ENCODE measurements around the gene SLC2A6. TPM values are rescaled to one million over a fixed set of nuclear protein-coding genes. Genes with fewer than 3 reads are reported as not detected.

SLC2A6 gene
- total RNA-seq, 1 experiment from 2014 or later: 10.7 TPM

GRCh38 chr9:133518200-133518599, 39.3 kb upstream of the SLC2A6 start:
- ATAC-seq: no peak
- TF ChIP-seq CBX3 (IDR thresholded peaks at IDR 0.05; ENCODE audit: low read depth): no peak
- TF ChIP-seq TCF7L2 (IDR thresholded peaks at IDR 0.05; ENCODE audit: borderline replicate concordance, extremely low read depth, insufficient read depth, insufficient read length): no peak
- TF ChIP-seq ZFX (IDR thresholded peaks at IDR 0.05): no peak
- no peak for TF ChIP-seq ZNF274 (IDR thresholded peaks at IDR 0.05; ENCODE audit: low read depth, low read length)
- TF ChIP-seq ZBTB33 (IDR thresholded peaks at IDR 0.05; ENCODE audit: extremely low read depth, insufficient replicate concordance, low read length): no peak
- no peak for TF ChIP-seq SRF (IDR thresholded peaks at IDR 0.05; ENCODE audit: low read depth)
- H3K4me3 ChIP-seq (replicated peaks in 1 of 2; ENCODE audit: low read depth in 1 of 2, low read length in 2 of 2): no peak overlapping the region
- H3K9ac ChIP-seq (ENCODE audit: low read length): no peak overlapping the region
- BruUV-seq (replicated peaks): no TSS peak
- H3K27ac ChIP-seq (ENCODE audit: low read depth, low read length): no peak overlapping the region
- POLR2A ChIA-PET: no interaction called here
- DNase-seq (ENCODE audit: low read depth, low spot score): no peak
- H3K27me3 ChIP-seq (ENCODE audit: insufficient read depth, low read length): no peaks in the 10 kb centered on the region
- RAD21 ChIA-PET (ENCODE audit: low non-redundant PET in 1 of 2, low total read pairs in 2 of 2, uncharacterized antibody in 2 of 2, unreplicated experiment in 2 of 2): no interaction called here
- CTCF ChIA-PET: no interaction called here
- intact Hi-C loops (cut with micrococcal nuclease): no loop called here
- H3K79me2 ChIP-seq (ENCODE audit: insufficient read depth, low read length): no peaks in the 10 kb centered on the region
- H3K36me3 ChIP-seq (ENCODE audit: control insufficient read depth in 1 of 2, insufficient read depth in 2 of 2, low read length in 2 of 2): no peaks in the 10 kb centered on the region
- H3K9me2 ChIP-seq (ENCODE audit: insufficient read depth): no peaks in the 10 kb centered on the region
- H2AFZ ChIP-seq (ENCODE audit: low read depth, low read length, poor library complexity, severe bottlenecking): no peak overlapping the region
- peaks cover 0 to 12% of the 10 kb centered on the region in 2 experiments; a peak in 2 of 4 replicates for H3K4me1 ChIP-seq (ENCODE audit: control insufficient read depth in 1 of 2, insufficient read depth in 2 of 2, low read length in 2 of 2)
- H4K20me1 ChIP-seq (ENCODE audit: insufficient read depth): no peaks in the 10 kb centered on the region
- H3K9me3 ChIP-seq (ENCODE audit: control insufficient read depth in 1 of 2, insufficient read depth in 1 of 2, low read depth in 1 of 2, low read length in 2 of 2): no peaks in the 10 kb centered on the region
- no peak overlapping the region for H3K4me2 ChIP-seq (ENCODE audit: low read length)

- no peak overlapping the region for H3K9ac ChIP-seq (ENCODE audit: low read length)
- ChIA-PET POLR2A (no interaction called here), CTCF (no interaction called here), RAD21 (ENCODE audit: low non-redundant PET in 1 of 2, low total read pairs in 2 of 2, uncharacterized antibody in 2 of 2, unreplicated experiment in 2 of 2) (no interaction called here)
- no peaks in the 10 kb centered on the region for H3K9me3 ChIP-seq (ENCODE audit: control insufficient read depth in 1 of 2, insufficient read depth in 1 of 2, low read depth in 1 of 2, low read length in 2 of 2)
- no peak overlapping the region for H3K4me2 ChIP-seq (ENCODE audit: low read length)
- intact Hi-C loops (cut with micrococcal nuclease): no loop called here
- ATAC-seq (no peak), DNase-seq (ENCODE audit: low read depth, low spot score) (no peak)
- H3K79me2 ChIP-seq (ENCODE audit: insufficient read depth, low read length): no peaks in the 10 kb centered on the region
- H3K27ac ChIP-seq (ENCODE audit: low read depth, low read length): no peak overlapping the region
- no peak overlapping the region for H3K4me3 ChIP-seq (replicated peaks in 1 of 2; ENCODE audit: low read depth in 1 of 2, low read length in 2 of 2)
- H3K27me3 ChIP-seq (ENCODE audit: insufficient read depth, low read length): no peaks in the 10 kb centered on the region
- peaks cover 0 to 7% of the 10 kb centered on the region in 2 experiments; a peak in 2 of 4 replicates for H3K4me1 ChIP-seq (ENCODE audit: control insufficient read depth in 1 of 2, insufficient read depth in 2 of 2, low read length in 2 of 2)
- H2AFZ ChIP-seq (ENCODE audit: low read depth, low read length, poor library complexity, severe bottlenecking): no peak overlapping the region
- H3K36me3 ChIP-seq (ENCODE audit: control insufficient read depth in 1 of 2, insufficient read depth in 2 of 2, low read length in 2 of 2): no peaks in the 10 kb centered on the region
- no TSS peak for BruUV-seq (replicated peaks)
- H4K20me1 ChIP-seq (ENCODE audit: insufficient read depth): no peaks in the 10 kb centered on the region
- no peaks in the 10 kb centered on the region for H3K9me2 ChIP-seq (ENCODE audit: insufficient read depth)
- TF ChIP-seq CTCF (IDR thresholded peaks at IDR 0.05 in 2 of 3, conservative IDR thresholded peaks at IDR 0.05 in 1 of 3; ENCODE audit: borderline replicate concordance in 1 of 3, insufficient read depth in 1 of 3, low read depth in 2 of 3, low read length in 2 of 3) (no peak), FOSL1 (IDR thresholded peaks at IDR 0.05; ENCODE audit: low read depth) (no peak), CBX3 (IDR thresholded peaks at IDR 0.05; ENCODE audit: low read depth) (no peak), RAD21 (IDR thresholded peaks at IDR 0.05; ENCODE audit: low read depth) (no peak), POLR2AphosphoS5 (IDR thresholded peaks at IDR 0.05; ENCODE audit: low read depth, low read length) (no peak), YY1 (IDR thresholded peaks at IDR 0.05; ENCODE audit: extremely low read depth, insufficient replicate concordance, low read depth, low read length) (no peak), SRF (IDR thresholded peaks at IDR 0.05; ENCODE audit: low read depth) (no peak), ZFX (IDR thresholded peaks at IDR 0.05) (no peak), ZNF274 (IDR thresholded peaks at IDR 0.05; ENCODE audit: low read depth, low read length) (no peak), EZH2phosphoT487 (IDR thresholded peaks at IDR 0.05; ENCODE audit: borderline replicate concordance) (no peak), SP1 (IDR thresholded peaks at IDR 0.05; ENCODE audit: low read depth) (no peak), EGR1 (IDR thresholded peaks at IDR 0.05; ENCODE audit: low read depth) (no peak), ELF1 (IDR thresholded peaks at IDR 0.05; ENCODE audit: borderline replicate concordance, low read depth) (no peak), SIN3A (IDR thresholded peaks at IDR 0.05; ENCODE audit: low read depth) (no peak), POLR2A (IDR thresholded peaks at IDR 0.05; ENCODE audit: borderline replicate concordance, extremely low read depth, insufficient read depth, insufficient read length) (no peak)
Measured at GRCh38 chr9:133517711-133518110, 38.8 kb upstream of the SLC2A6 start.

All from HCT116 (cell line).